WTC11 (cell line): Measurements from ENCODE around the gene F13A1. TPM values are rescaled to one million over a fixed set of nuclear protein-coding genes. Genes with fewer than 3 reads are reported as not detected.

ENCODE experiments used
- ATAC-seq: fragments of 200-7000 bp; cut with Tn5 transposase; 2 replicates; pipeline ENCODE4 v1.10.0; 2021; ENCODE audit warnings: mild to moderate bottlenecking, moderate library complexity
- CTCF ChIA-PET: fragments of 300-600 bp; sonication (Branson Sonifier 250); formaldehyde crosslinking; loops from one replicate; lab custom pipeline; 2021; ENCODE audit warnings: antibody characterized with exemption; lab: Charles Lee
- POLR2A ChIA-PET: fragments of 350-600 bp; sonication (Branson Sonifier 250); formaldehyde crosslinking; loops from one replicate; lab custom pipeline; 2021; ENCODE audit warnings: antibody characterized with exemption; lab: Charles Lee
- DNase-seq: peaks from one replicate; pipeline ENCODE4 v3.0.0; 2021; ENCODE audit warnings: low spot score
- H3K27ac Mint-ChIP-seq: 2 replicates; pipeline ENCODE4 v1.8.0; 2021; ENCODE audit warnings: mixed read lengths
- H3K27me3 Mint-ChIP-seq: 2 replicates; pipeline ENCODE4 v1.8.0; 2021; ENCODE audit warnings: low read depth, mild to moderate bottlenecking, moderate library complexity, mixed read lengths
- H3K36me3 Mint-ChIP-seq: 2 replicates; pipeline ENCODE4 v1.8.0; 2021; ENCODE audit warnings: mixed read lengths
- H3K4me1 Mint-ChIP-seq: 2 replicates; pipeline ENCODE4 v1.8.0; 2022; ENCODE audit warnings: mixed read lengths
- H3K4me3 Mint-ChIP-seq: 2 replicates; pipeline ENCODE4 v1.8.0; 2021; ENCODE audit warnings: mild to moderate bottlenecking, moderate library complexity, mixed read lengths
- H3K9me3 Mint-ChIP-seq: 2 replicates; pipeline ENCODE4 v1.8.0; 2021; ENCODE audit warnings: mixed read lengths
- CBFB ChIP-seq: sonication (generic); formaldehyde crosslinking; IDR thresholded peaks from 2 replicates; pipeline ENCODE4 v1.8.1; 2022; ENCODE audit warnings: mild to moderate bottlenecking, low read depth, missing genetic modification reagents
- E2F4 ChIP-seq: sonication (generic); formaldehyde crosslinking; IDR thresholded peaks from 2 replicates; pipeline ENCODE4 v1.8.1; 2022; ENCODE audit warnings: low read depth, mild to moderate bottlenecking, moderate library complexity, missing genetic modification reagents, borderline replicate concordance
- IRF2 ChIP-seq: sonication (generic); formaldehyde crosslinking; IDR thresholded peaks from 2 replicates; pipeline ENCODE4 v1.8.0; 2022; ENCODE audit warnings: low read depth, missing genetic modification reagents, borderline replicate concordance
- JUN ChIP-seq: sonication (generic); formaldehyde crosslinking; IDR thresholded peaks from 2 replicates; pipeline ENCODE4 v1.8.0; 2023; ENCODE audit warnings: mild to moderate bottlenecking, missing genetic modification reagents
- NFE2L1 ChIP-seq: sonication (generic); formaldehyde crosslinking; IDR thresholded peaks from 2 replicates; pipeline ENCODE4 v1.8.1; 2023; ENCODE audit warnings: missing genetic modification reagents
- NFYB ChIP-seq: sonication (generic); formaldehyde crosslinking; conservative IDR thresholded peaks from 2 replicates; pipeline ENCODE4 v1.8.0; 2022; ENCODE audit warnings: low read depth, missing genetic modification reagents
- NR3C1 ChIP-seq: sonication (generic); formaldehyde crosslinking; conservative IDR thresholded peaks from 2 replicates; pipeline ENCODE4 v1.8.1; 2023; ENCODE audit warnings: low read depth, mild to moderate bottlenecking, missing genetic modification reagents
- RORB ChIP-seq: fragments of 250-450 bp; sonication (Bioruptor Pico); IDR thresholded peaks from 2 replicates; pipeline ENCODE4 v1.9.0; 2021; ENCODE audit warnings: mild to moderate bottlenecking
- SMAD4 ChIP-seq: sonication (generic); formaldehyde crosslinking; IDR thresholded peaks from 2 replicates; pipeline ENCODE4 v1.8.0; 2022; ENCODE audit warnings: mild to moderate bottlenecking, missing genetic modification reagents
- STAT6 ChIP-seq: sonication (generic); formaldehyde crosslinking; conservative IDR thresholded peaks from 2 replicates; pipeline ENCODE4 v1.8.1; 2023; ENCODE audit warnings: mild to moderate bottlenecking, low read depth, missing genetic modification reagents, moderate library complexity
- TP53 ChIP-seq: sonication (generic); formaldehyde crosslinking; IDR thresholded peaks from 2 replicates; pipeline ENCODE4 v1.8.1; 2023; ENCODE audit warnings: mild to moderate bottlenecking, missing genetic modification reagents
- ZBTB21 ChIP-seq: sonication (generic); formaldehyde crosslinking; IDR thresholded peaks from 2 replicates; pipeline ENCODE4 v1.8.1; 2023; ENCODE audit warnings: mild to moderate bottlenecking, missing genetic modification reagents, borderline replicate concordance
- ZNF219 ChIP-seq: sonication (generic); formaldehyde crosslinking; IDR thresholded peaks from 2 replicates; pipeline ENCODE4 v1.8.0; 2023; ENCODE audit warnings: missing genetic modification reagents, mild to moderate bottlenecking, borderline replicate concordance
- ZNF416 ChIP-seq: fragments of 250-450 bp; sonication (Bioruptor Pico); IDR thresholded peaks from 2 replicates; pipeline ENCODE4 v1.9.0; 2021; ENCODE audit warnings: mild to moderate bottlenecking, inconsistent platforms
- total RNA-seq: library from RNA; stranded (reverse); gene quantifications from 3 replicates; pipeline ENCODE4 v1.2.3, GENCODE V29; 2021
- TF ChIP-seq, protein P1 (sequence below): fragments of 250-450 bp; sonication (Bioruptor Pico); IDR thresholded peaks from 2 replicates; pipeline ENCODE4 v1.9.0; 2021; ENCODE audit warnings: mild to moderate bottlenecking, borderline replicate concordance
- TF ChIP-seq, protein P2 (sequence below): sonication (generic); formaldehyde crosslinking; conservative IDR thresholded peaks from 2 replicates; pipeline ENCODE4 v1.8.1; 2022; ENCODE audit warnings: mild to moderate bottlenecking, missing genetic modification reagents
- TF ChIP-seq, protein P3 (sequence below): sonication (generic); formaldehyde crosslinking; IDR thresholded peaks from 2 replicates; pipeline ENCODE4 v1.8.0; 2023; ENCODE audit warnings: mild to moderate bottlenecking, missing genetic modification reagents
- TF ChIP-seq, protein P4 (sequence below): fragments of 250-450 bp; sonication (Bioruptor Pico); IDR thresholded peaks from 2 replicates; pipeline ENCODE4 v2.1.2; 2022; ENCODE audit warnings: mild to moderate bottlenecking, moderate library complexity

Gene F13A1
- total RNA-seq, 1 experiment from 2014 or later: 1.0 TPM

DNA sequence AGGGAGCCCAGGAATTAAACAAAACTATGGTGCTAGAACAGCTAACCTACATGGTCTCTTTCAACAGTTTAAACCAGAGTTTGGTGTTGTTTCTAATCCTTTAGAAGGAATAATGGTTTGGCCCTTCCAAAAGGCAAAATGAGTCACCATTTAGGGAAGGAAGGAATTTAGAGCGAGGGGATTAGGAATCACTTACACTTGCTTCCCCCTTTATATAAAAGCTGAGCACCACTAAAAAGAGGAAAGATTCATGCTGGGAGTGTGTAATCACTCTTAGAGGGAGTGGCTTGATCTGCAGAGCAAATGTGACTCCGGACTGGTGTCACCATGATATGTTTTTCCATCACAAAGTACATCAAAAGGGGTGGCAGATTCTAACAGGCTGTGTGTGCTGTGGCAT is 63.6 kb downstream of the F13A1 start (continued):
- TF ChIP-seq, protein P1, sequence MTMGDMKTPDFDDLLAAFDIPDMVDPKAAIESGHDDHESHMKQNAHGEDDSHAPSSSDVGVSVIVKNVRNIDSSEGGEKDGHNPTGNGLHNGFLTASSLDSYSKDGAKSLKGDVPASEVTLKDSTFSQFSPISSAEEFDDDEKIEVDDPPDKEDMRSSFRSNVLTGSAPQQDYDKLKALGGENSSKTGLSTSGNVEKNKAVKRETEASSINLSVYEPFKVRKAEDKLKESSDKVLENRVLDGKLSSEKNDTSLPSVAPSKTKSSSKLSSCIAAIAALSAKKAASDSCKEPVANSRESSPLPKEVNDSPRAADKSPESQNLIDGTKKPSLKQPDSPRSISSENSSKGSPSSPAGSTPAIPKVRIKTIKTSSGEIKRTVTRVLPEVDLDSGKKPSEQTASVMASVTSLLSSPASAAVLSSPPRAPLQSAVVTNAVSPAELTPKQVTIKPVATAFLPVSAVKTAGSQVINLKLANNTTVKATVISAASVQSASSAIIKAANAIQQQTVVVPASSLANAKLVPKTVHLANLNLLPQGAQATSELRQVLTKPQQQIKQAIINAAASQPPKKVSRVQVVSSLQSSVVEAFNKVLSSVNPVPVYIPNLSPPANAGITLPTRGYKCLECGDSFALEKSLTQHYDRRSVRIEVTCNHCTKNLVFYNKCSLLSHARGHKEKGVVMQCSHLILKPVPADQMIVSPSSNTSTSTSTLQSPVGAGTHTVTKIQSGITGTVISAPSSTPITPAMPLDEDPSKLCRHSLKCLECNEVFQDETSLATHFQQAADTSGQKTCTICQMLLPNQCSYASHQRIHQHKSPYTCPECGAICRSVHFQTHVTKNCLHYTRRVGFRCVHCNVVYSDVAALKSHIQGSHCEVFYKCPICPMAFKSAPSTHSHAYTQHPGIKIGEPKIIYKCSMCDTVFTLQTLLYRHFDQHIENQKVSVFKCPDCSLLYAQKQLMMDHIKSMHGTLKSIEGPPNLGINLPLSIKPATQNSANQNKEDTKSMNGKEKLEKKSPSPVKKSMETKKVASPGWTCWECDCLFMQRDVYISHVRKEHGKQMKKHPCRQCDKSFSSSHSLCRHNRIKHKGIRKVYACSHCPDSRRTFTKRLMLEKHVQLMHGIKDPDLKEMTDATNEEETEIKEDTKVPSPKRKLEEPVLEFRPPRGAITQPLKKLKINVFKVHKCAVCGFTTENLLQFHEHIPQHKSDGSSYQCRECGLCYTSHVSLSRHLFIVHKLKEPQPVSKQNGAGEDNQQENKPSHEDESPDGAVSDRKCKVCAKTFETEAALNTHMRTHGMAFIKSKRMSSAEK (CRISPR knock-in tag): no peak
- TF ChIP-seq TP53 (CRISPR knock-in tag): no peak
- TF ChIP-seq, protein P2, sequence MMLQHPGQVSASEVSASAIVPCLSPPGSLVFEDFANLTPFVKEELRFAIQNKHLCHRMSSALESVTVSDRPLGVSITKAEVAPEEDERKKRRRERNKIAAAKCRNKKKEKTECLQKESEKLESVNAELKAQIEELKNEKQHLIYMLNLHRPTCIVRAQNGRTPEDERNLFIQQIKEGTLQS (CRISPR knock-in tag): no peak
- no peak for TF ChIP-seq JUN (CRISPR knock-in tag)

GRCh38 chr6:6256259-6256658 is 64.2 kb downstream of the F13A1 start:
- H3K9me3 Mint-ChIP-seq: peaks cover 3% of the 10 kb centered on the region; the same call in 1 of the 2 replicates
- H3K36me3 Mint-ChIP-seq: peaks cover 3% of the 10 kb centered on the region; the same call in 1 of the 2 replicates
- no peak overlapping the region for H3K27ac Mint-ChIP-seq
- H3K4me1 Mint-ChIP-seq: peaks cover 24% of the 10 kb centered on the region
- ATAC-seq (no peak), DNase-seq (no peak)
- H3K4me3 Mint-ChIP-seq: no peak overlapping the region
- TF ChIP-seq RORB (CRISPR knock-in tag) (no peak), NR3C1 (no peak), ZNF219 (CRISPR knock-in tag) (no peak), NFYB (no peak), SMAD4 (no peak), NFE2L1 (CRISPR knock-in tag) (no peak), ZBTB21 (CRISPR knock-in tag) (no peak), IRF2 (CRISPR knock-in tag) (no peak), ZNF416 (CRISPR knock-in tag) (no peak), CBFB (no peak)
- TF ChIP-seq, protein P3, sequence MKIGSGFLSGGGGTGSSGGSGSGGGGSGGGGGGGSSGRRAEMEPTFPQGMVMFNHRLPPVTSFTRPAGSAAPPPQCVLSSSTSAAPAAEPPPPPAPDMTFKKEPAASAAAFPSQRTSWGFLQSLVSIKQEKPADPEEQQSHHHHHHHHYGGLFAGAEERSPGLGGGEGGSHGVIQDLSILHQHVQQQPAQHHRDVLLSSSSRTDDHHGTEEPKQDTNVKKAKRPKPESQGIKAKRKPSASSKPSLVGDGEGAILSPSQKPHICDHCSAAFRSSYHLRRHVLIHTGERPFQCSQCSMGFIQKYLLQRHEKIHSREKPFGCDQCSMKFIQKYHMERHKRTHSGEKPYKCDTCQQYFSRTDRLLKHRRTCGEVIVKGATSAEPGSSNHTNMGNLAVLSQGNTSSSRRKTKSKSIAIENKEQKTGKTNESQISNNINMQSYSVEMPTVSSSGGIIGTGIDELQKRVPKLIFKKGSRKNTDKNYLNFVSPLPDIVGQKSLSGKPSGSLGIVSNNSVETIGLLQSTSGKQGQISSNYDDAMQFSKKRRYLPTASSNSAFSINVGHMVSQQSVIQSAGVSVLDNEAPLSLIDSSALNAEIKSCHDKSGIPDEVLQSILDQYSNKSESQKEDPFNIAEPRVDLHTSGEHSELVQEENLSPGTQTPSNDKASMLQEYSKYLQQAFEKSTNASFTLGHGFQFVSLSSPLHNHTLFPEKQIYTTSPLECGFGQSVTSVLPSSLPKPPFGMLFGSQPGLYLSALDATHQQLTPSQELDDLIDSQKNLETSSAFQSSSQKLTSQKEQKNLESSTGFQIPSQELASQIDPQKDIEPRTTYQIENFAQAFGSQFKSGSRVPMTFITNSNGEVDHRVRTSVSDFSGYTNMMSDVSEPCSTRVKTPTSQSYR (CRISPR knock-in tag): no peak
- POLR2A ChIA-PET: no interaction called here
- H3K27me3 Mint-ChIP-seq: no peaks in the 10 kb centered on the region
- CTCF ChIA-PET: no interaction called here

GRCh38 chr6:6251555-6252280 is 68.7 kb downstream of the F13A1 start:
- no peak overlapping the region for H3K27ac Mint-ChIP-seq
- ATAC-seq (no peak), DNase-seq (no peak)
- H3K9me3 Mint-ChIP-seq: no peaks in the 10 kb centered on the region
- no peak overlapping the region for H3K4me3 Mint-ChIP-seq
- TF ChIP-seq, protein P4, sequence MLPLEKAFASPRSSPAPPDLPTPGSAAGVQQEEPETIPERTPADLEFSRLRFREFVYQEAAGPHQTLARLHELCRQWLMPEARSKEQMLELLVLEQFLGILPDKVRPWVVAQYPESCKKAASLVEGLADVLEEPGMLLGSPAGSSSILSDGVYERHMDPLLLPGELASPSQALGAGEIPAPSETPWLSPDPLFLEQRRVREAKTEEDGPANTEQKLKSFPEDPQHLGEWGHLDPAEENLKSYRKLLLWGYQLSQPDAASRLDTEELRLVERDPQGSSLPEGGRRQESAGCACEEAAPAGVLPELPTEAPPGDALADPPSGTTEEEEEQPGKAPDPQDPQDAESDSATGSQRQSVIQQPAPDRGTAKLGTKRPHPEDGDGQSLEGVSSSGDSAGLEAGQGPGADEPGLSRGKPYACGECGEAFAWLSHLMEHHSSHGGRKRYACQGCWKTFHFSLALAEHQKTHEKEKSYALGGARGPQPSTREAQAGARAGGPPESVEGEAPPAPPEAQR (CRISPR knock-in tag): no peak
- TF ChIP-seq STAT6 (CRISPR knock-in tag): no peak
- no peak for TF ChIP-seq E2F4 (CRISPR knock-in tag)
- H3K27me3 Mint-ChIP-seq: no peaks in the 10 kb centered on the region
- CTCF ChIA-PET: no interaction called here
- POLR2A ChIA-PET: no interaction called here
- peaks cover 10% of the 10 kb centered on the region for H3K4me1 Mint-ChIP-seq
- no peaks in the 10 kb centered on the region for H3K36me3 Mint-ChIP-seq
